DND-41 (cell line): ENCODE measurements around the gene RMI2.

Source experiments
- ATAC-seq: fragments of 200-7000 bp; cut with Tn5 transposase; 3 replicates; pipeline ENCODE4 v1.9.1; 2021; ENCODE audit warnings: low read depth; ENCODE audit not compliant: insufficient read depth
- DNase-seq: peaks from one replicate; pipeline ENCODE4 v3.0.0-alpha.2; 2020
- H2AFZ ChIP-seq: 2 replicates; pipeline ENCODE4 v1.6.0; 2012; ENCODE audit warnings: low read depth, low read length
- H3K27ac ChIP-seq: 2 replicates; pipeline ENCODE4 v1.5.1; 2012; ENCODE audit warnings: low read length, inconsistent platforms
- H3K27me3 ChIP-seq: fragments of 200-600 bp; sonication (generic); 2 replicates; pipeline ENCODE4 v1.6.0; 2012; ENCODE audit warnings: low read length, mild to moderate bottlenecking, inconsistent platforms; ENCODE audit not compliant: insufficient read depth, poor library complexity
- H3K36me3 ChIP-seq: 2 replicates; pipeline ENCODE4 v1.5.1; 2012; ENCODE audit warnings: low read length, inconsistent platforms; ENCODE audit not compliant: insufficient read depth
- H3K4me1 ChIP-seq: 2 replicates; pipeline ENCODE4 v1.5.1; 2012; ENCODE audit warnings: mild to moderate bottlenecking, low read length; ENCODE audit not compliant: insufficient read depth
- H3K4me2 ChIP-seq: 2 replicates; pipeline ENCODE4 v1.6.0; 2012; ENCODE audit warnings: mild to moderate bottlenecking, moderate library complexity, low read length, inconsistent platforms; ENCODE audit not compliant: insufficient read depth
- H3K4me3 ChIP-seq, 2 experiments: fragments of 200-600 bp in 1 of 2; shearing (Covaris generic) in 1 of 2; 2 replicates each; pipeline ENCODE4 v1.5.1; 2012 to 2016; ENCODE audit warnings: inconsistent platforms in 2 of 2, low read length in 2 of 2, mild to moderate bottlenecking in 2 of 2, low read depth in 1 of 2, moderate library complexity in 1 of 2
- H3K79me2 ChIP-seq: 2 replicates; pipeline ENCODE4 v1.6.0; 2012; ENCODE audit warnings: low read length, inconsistent platforms; ENCODE audit not compliant: insufficient read depth
- H3K9ac ChIP-seq: 2 replicates; pipeline ENCODE4 v1.6.0; 2012; ENCODE audit warnings: low read depth, mild to moderate bottlenecking, inconsistent platforms, low read length, moderate library complexity
- H3K9me3 ChIP-seq: 2 replicates; pipeline ENCODE4 v1.5.1; 2012; ENCODE audit warnings: low read length, moderate library complexity, mild to moderate bottlenecking, inconsistent platforms; ENCODE audit not compliant: insufficient read depth, severe bottlenecking
- H4K20me1 ChIP-seq: 2 replicates; pipeline ENCODE4 v1.6.0; 2012; ENCODE audit warnings: low read length; ENCODE audit not compliant: insufficient read depth
- CTCF ChIP-seq: IDR thresholded peaks from 2 replicates; pipeline ENCODE4 v1.5.1; 2012; ENCODE audit warnings: borderline replicate concordance, low read length, moderate library complexity, mild to moderate bottlenecking; ENCODE audit not compliant: poor library complexity, severe bottlenecking; ENCODE audit errors: extremely low read depth
- EZH2 ChIP-seq: IDR thresholded peaks from 3 replicates; pipeline ENCODE4 v1.6.1; 2012; ENCODE audit warnings: borderline replicate concordance, low read depth, mild to moderate bottlenecking, moderate library complexity, low read length, inconsistent platforms; ENCODE audit not compliant: severe bottlenecking

Gene RMI2

GRCh38 chr16:11399261-11399831, 54.1 kb downstream of the RMI2 start:
- H4K20me1 ChIP-seq, result no peaks in the 10 kb centered on the region

GRCh38 chr16:11400076-11400475, 54.8 kb downstream of the RMI2 start:
- Histone ChIP-seq H3K9me3 (no peaks in the 10 kb centered on the region), H3K79me2 (no peaks in the 10 kb centered on the region), H3K27me3 (peaks cover 2% of the 10 kb centered on the region), H4K20me1 (no peaks in the 10 kb centered on the region), H3K36me3 (no peaks in the 10 kb centered on the region), H3K4me2 (no peak overlapping the region), H3K9ac (no peak overlapping the region), H3K27ac (no peak overlapping the region), H3K4me3 (no peak overlapping the region), H3K4me1 (no peaks in the 10 kb centered on the region), H2AFZ (no peak overlapping the region)
- ATAC-seq, result no peak
- TF ChIP-seq EZH2, result no peak
- no peak for TF ChIP-seq CTCF
- no peak for DNase-seq

More at GRCh38 chr16:11399261-11399831, 54.1 kb downstream of the RMI2 start:
- DNase-seq (no peak), ATAC-seq (no peak)
- Histone ChIP-seq H2AFZ (no peak overlapping the region), H3K79me2 (no peaks in the 10 kb centered on the region), H3K4me3 (no peak overlapping the region), H3K27me3 (peaks cover 2% of the 10 kb centered on the region), H3K27ac (no peak overlapping the region), H3K9me3 (no peaks in the 10 kb centered on the region), H3K4me1 (no peaks in the 10 kb centered on the region), H3K36me3 (no peaks in the 10 kb centered on the region), H3K9ac (no peak overlapping the region), H3K4me2 (no peak overlapping the region)
- TF ChIP-seq CTCF (no peak), EZH2 (no peak)
